ENCODE measurements around the gene MSL2. TPM values are rescaled to one million over a fixed set of nuclear protein-coding genes. Genes with fewer than 3 reads are reported as not detected.
"Not testable (repeated sequence)": the region's sequence is repeated elsewhere in the genome, so short reads cannot be mapped to it uniquely, and the experiment has no call there.

The MSL2 gene
- polyA plus RNA-seq, 1 donor (not counting 4 experiments of a cell fraction or from before 2014, with no cell fraction given) = 9.5 TPM

- H3K27ac ChIP-seq (ENCODE audit: control insufficient read depth, insufficient read depth, low read length); H3K9me1 ChIP-seq (ENCODE audit: control insufficient read depth, extremely low read depth, insufficient read depth, low read length); H3K36me3 ChIP-seq (ENCODE audit: control insufficient read depth in 2 of 2, extremely low read depth in 1 of 2, insufficient read depth in 2 of 2, low read length in 2 of 2); H3K9me3 ChIP-seq (ENCODE audit: control insufficient read depth, low read depth, low read length); H3K9ac ChIP-seq (ENCODE audit: control insufficient read depth, extremely low read depth, insufficient read depth, low read length); H2AFZ ChIP-seq (ENCODE audit: control insufficient read depth, low read length); H4K20me1 ChIP-seq (ENCODE audit: control insufficient read depth, extremely low read depth, insufficient read depth, low read length); FAIRE-seq; dilution Hi-C loops (cut with MboI; ENCODE audit: extremely low pct_ligation_motif_present, low sequenced_read_pairs); H3K4me1 ChIP-seq (ENCODE audit: control insufficient read depth, extremely low read depth, insufficient read depth, low read length); H3K4me2 ChIP-seq (ENCODE audit: control insufficient read depth, extremely low read depth, insufficient read depth, low read depth, low read length); H3K4me3 ChIP-seq (ENCODE audit: control insufficient read depth in 2 of 3, extremely low read depth in 1 of 3, insufficient read depth in 2 of 3, low read depth in 1 of 3, low read length in 3 of 3); H3K79me2 ChIP-seq (ENCODE audit: control insufficient read depth, insufficient read depth, low read length); DNase-seq (ENCODE audit: low read depth, low spot score); H3K27me3 ChIP-seq (ENCODE audit: control insufficient read depth, extremely low read depth, insufficient read depth, low read length): not testable (repeated sequence)
Observed at GRCh38 chr3:136119332-136119731, 76.8 kb downstream of the MSL2 start.

GRCh38 chr3:136114421-136114820 lies 81.7 kb downstream of the MSL2 start:
- TF ChIP-seq CTCF (optimal IDR thresholded peaks at IDR 0.05 in 1 of 3, IDR thresholded peaks at IDR 0.05 in 1 of 3, conservative IDR thresholded peaks at IDR 0.05 in 1 of 3; ENCODE audit: extremely low read depth in 1 of 3, insufficient read depth in 2 of 3, low read length in 3 of 3) (no peak), EZH2 (IDR thresholded peaks at IDR 0.05; ENCODE audit: low read length) (no peak)
- no peaks in the 10 kb centered on the region for H3K27me3 ChIP-seq (ENCODE audit: control insufficient read depth, extremely low read depth, insufficient read depth, low read length)
- H4K20me1 ChIP-seq (ENCODE audit: control insufficient read depth, extremely low read depth, insufficient read depth, low read length) = no peaks in the 10 kb centered on the region
- H2AFZ ChIP-seq (ENCODE audit: control insufficient read depth, low read length) = no peak overlapping the region
- H3K4me3 ChIP-seq (ENCODE audit: control insufficient read depth in 2 of 3, extremely low read depth in 1 of 3, insufficient read depth in 2 of 3, low read depth in 1 of 3, low read length in 3 of 3) = no peak overlapping the region
- no peaks in the 10 kb centered on the region for H3K79me2 ChIP-seq (ENCODE audit: control insufficient read depth, insufficient read depth, low read length)
- no peak overlapping the region for H3K9ac ChIP-seq (ENCODE audit: control insufficient read depth, extremely low read depth, insufficient read depth, low read length)
- no peaks in the 10 kb centered on the region for H3K9me3 ChIP-seq (ENCODE audit: control insufficient read depth, low read depth, low read length)
- FAIRE-seq (no peak), DNase-seq (ENCODE audit: low read depth, low spot score) (no peak)
- no peaks in the 10 kb centered on the region for H3K9me1 ChIP-seq (ENCODE audit: control insufficient read depth, extremely low read depth, insufficient read depth, low read length)
- H3K27ac ChIP-seq (ENCODE audit: control insufficient read depth, insufficient read depth, low read length) = no peak overlapping the region
- H3K4me2 ChIP-seq (ENCODE audit: control insufficient read depth, extremely low read depth, insufficient read depth, low read depth, low read length) = no peak overlapping the region
- dilution Hi-C loops (cut with MboI; ENCODE audit: extremely low pct_ligation_motif_present, low sequenced_read_pairs) = no loop called here
- H3K36me3 ChIP-seq (ENCODE audit: control insufficient read depth in 2 of 2, extremely low read depth in 1 of 2, insufficient read depth in 2 of 2, low read length in 2 of 2) = peaks cover 0 to 3% of the 10 kb centered on the region in 2 experiments
- H3K4me1 ChIP-seq (ENCODE audit: control insufficient read depth, extremely low read depth, insufficient read depth, low read length) = no peaks in the 10 kb centered on the region

GRCh38 chr3:136110481-136110880 lies 85.7 kb downstream of the MSL2 start:
- Histone ChIP-seq H3K4me2 (ENCODE audit: control insufficient read depth, extremely low read depth, insufficient read depth, low read depth, low read length) (no peak overlapping the region), H2AFZ (ENCODE audit: control insufficient read depth, low read length) (no peak overlapping the region), H3K9me3 (ENCODE audit: control insufficient read depth, low read depth, low read length) (no peaks in the 10 kb centered on the region), H4K20me1 (ENCODE audit: control insufficient read depth, extremely low read depth, insufficient read depth, low read length) (no peaks in the 10 kb centered on the region), H3K9me1 (ENCODE audit: control insufficient read depth, extremely low read depth, insufficient read depth, low read length) (no peaks in the 10 kb centered on the region), H3K4me3 (ENCODE audit: control insufficient read depth in 2 of 3, extremely low read depth in 1 of 3, insufficient read depth in 2 of 3, low read depth in 1 of 3, low read length in 3 of 3) (no peak overlapping the region), H3K36me3 (ENCODE audit: control insufficient read depth in 2 of 2, extremely low read depth in 1 of 2, insufficient read depth in 2 of 2, low read length in 2 of 2) (peaks cover 3% of the 10 kb centered on the region in 2 experiments), H3K9ac (ENCODE audit: control insufficient read depth, extremely low read depth, insufficient read depth, low read length) (no peak overlapping the region), H3K27me3 (ENCODE audit: control insufficient read depth, extremely low read depth, insufficient read depth, low read length) (no peaks in the 10 kb centered on the region), H3K4me1 (ENCODE audit: control insufficient read depth, extremely low read depth, insufficient read depth, low read length) (no peaks in the 10 kb centered on the region), H3K27ac (ENCODE audit: control insufficient read depth, insufficient read depth, low read length) (no peak overlapping the region), H3K79me2 (ENCODE audit: control insufficient read depth, insufficient read depth, low read length) (no peaks in the 10 kb centered on the region)
- dilution Hi-C loops (cut with MboI; ENCODE audit: extremely low pct_ligation_motif_present, low sequenced_read_pairs) = no loop called here
- FAIRE-seq = no peak
- TF ChIP-seq CTCF (optimal IDR thresholded peaks at IDR 0.05 in 1 of 3, IDR thresholded peaks at IDR 0.05 in 1 of 3, conservative IDR thresholded peaks at IDR 0.05 in 1 of 3; ENCODE audit: extremely low read depth in 1 of 3, insufficient read depth in 2 of 3, low read length in 3 of 3) (no peak), EZH2 (IDR thresholded peaks at IDR 0.05; ENCODE audit: low read length) (no peak)
- no peak for DNase-seq (ENCODE audit: low read depth, low spot score)

Data from keratinocyte (primary cell).